GM19452 (cell line): ENCODE data around the gene SDF4.

Experiments
- ATAC-seq: cut with Tn5 transposase; IDR thresholded peaks from one replicate; pipeline ENCODE4 v1.9.1; 2021; ENCODE audit not compliant: unreplicated experiment

SDF4 gene, protein sequence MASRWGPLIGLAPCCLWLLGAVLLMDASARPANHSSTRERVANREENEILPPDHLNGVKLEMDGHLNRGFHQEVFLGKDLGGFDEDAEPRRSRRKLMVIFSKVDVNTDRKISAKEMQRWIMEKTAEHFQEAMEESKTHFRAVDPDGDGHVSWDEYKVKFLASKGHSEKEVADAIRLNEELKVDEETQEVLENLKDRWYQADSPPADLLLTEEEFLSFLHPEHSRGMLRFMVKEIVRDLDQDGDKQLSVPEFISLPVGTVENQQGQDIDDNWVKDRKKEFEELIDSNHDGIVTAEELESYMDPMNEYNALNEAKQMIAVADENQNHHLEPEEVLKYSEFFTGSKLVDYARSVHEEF

DNA sequence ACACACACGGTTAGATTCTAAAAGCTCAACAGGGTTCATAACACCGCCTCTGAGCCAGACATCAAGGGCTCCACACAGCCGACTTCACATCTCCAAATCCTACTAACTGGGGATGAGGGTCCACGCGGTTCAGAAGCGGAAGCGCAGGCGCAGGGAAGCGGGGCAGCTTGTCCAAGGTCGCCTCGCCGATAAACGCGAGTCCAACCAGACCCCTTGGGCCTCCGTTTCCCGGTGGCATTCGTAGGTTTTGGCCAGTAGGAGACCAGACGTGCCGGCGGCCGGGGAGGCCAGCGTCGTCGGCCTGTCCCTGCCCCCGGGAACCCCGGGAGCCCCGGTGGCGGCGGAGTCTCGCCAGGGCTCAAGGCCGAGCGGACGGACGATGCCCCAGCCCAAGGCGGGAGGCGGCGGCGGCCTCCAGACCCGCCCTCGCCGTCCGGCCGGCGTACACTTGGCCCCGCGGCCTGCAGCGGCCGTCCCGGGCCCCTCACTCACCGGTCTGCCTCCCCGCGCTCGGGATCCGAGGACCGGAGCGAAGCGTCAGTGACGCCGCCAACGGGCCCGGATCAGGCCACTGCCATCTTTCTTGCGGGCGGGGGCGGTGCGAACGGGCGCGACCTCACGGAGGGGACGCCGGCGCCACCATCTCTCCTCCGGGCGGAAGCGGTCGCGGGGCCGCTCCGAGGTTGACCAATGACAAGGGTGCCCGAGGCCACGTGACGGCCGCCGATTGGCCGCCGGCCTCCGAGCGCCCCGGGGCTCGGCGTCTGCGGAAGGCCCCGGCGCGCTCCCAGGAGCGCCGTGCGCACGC, at the start of gene SDF4:
Gene SDF4 (minus strand): TSS at position 602 of the 808 bp plus-strand sequence. CDS start 3,229 bp downstream, outside the sequence.
- peak; percentile 88 for ATAC-seq

DNA sequence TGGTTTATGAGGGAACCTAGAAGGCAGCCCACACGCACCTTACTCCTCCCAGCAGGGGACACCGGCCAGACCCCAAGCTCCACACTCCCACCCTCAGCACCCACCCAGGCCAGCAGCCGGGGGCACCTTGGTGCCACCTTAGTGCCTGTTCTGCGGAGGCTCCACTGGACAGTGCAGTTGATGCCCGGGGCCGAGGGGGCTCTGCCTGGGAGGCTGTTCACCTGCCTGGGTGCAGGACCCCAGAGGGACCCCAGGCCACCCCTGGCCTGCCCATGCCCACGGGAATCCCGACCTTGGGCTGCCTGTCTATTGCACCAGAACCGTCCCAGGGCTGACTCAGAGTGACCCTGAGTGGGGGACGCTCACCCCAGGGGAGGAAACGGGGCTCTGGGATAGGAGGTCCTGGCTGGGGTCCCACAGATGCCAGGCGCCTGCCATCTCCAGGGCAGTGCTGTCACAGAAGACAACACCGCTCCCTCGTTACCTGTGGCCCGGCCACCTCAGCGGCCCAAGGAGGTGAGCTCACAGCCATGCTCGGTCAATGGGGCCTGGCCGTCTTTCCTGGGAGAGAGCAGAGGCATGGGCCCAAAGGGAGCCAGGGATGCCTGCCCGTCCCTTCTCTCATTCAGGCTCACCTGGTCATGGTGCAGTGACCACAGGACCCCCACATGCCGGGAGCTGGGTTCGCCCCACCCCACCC, 49.1 kb upstream of the SDF4 start:
- ATAC-seq = no peak

DNA sequence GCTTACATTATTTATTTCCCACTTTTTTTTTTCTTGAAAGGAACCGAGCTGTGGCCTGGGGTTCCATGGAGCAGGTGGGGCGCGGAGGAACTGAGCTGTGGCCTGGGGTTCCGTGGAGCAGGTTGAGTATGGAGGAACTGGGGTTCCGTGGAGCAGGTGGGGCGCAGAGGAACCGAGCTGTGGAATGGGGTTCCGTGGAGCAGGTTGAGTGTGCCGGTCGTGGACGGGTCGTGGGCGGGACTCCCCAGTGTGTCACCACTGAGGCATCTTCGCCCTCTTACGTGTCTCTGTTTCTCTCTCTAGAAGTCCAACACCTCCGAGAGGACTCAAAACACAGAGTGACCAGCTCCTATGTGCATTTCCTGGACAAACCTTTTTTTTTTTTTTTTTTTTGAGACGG, 47.2 kb upstream of the SDF4 start:
- no peak for ATAC-seq

DNA sequence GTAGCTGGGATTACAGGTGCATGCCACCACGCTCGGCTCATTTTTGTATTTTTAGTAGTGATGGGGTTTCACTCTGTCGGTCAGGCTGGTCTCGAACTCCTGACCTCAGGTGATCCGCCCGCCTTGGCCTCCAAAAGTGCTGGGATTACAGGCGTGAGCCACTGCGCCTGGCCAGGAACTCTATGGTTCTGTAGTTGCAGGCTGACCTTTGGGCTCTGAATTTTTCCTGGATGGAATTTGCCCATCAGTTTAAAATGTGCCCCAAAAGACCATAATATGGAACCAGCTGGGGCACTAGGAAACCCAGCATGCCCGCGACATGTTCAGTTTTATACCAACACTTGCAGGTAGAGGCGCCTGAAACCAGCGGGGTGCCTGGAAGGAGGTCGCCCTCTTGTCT, 46.8 kb upstream of the SDF4 start:
- ATAC-seq = no peak

DNA sequence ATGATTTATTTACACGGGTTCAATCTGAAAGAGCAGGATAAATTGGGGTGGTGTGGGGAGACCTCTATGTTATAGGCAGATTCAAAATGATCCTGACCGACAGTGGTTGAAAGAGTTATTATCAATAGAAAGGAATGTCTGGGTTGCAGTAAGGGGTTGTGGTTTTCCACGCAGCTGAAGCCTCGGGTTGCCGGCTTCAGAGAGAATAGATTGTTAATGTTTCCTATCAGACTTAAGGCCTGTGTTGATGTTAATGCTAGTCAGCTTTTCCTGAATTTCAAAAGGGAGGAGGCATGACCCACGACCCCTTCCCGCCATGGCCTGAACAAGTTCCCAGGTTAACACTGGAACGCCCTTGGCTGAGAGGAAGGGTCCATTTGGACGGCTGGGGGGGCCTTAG, 44.0 kb upstream of the SDF4 start:
- no peak for ATAC-seq

DNA sequence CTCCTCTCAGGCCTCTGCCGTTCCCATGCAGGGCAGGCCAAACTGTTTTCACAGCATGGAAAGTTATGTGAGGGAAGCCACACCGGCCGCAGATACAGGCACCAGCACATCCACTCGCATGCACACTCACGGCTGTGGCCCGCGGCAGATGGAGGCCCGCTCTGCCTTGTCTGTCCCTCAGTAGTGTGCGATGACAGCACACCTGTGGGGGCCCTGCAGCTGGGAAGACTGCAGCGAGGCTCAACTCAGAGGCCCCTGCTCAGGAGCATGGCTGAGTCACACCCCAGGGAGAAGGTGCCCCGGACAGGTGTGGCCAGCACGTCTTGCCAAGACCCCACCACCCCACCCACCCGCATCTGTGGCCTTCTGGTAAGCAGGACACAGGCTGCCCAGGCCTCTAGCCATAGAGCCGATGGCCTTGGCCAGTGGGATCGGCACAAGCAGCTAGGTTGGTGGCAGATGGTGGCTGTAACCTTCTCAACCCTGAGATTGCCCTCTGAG, 43.2 kb upstream of the SDF4 start:
- no peak for ATAC-seq

DNA sequence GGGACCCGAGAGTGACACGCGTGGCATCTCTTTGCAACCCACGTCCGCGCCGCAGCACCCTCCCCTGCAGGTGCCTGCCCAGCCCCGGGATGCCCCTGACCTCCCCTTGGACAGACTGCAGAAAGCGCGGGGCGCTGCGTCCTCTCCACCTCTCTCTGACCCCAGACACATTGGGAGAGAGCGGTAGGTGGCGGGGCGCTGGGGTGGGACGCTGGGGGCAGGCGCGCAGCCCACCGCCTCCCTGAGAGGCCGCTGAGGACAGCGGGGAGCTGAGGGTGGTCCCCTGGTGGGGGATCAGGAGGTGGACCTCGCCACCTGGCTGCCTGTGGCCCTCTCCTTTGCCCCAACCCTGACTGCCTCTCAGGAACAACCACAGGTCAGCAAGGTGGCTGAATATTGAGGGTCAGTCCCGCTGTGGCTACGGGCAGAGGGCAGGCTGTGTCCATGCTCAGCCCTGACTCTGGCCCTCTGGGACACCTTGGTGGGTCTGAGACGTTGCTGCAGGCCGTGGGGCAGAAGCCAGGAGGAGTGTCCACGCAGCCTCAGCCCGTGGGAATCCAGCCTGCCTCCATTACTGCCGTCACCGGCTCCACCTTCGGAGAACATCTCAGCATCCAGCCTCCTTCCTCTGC, 42.6 kb upstream of the SDF4 start:
- no peak for ATAC-seq

DNA sequence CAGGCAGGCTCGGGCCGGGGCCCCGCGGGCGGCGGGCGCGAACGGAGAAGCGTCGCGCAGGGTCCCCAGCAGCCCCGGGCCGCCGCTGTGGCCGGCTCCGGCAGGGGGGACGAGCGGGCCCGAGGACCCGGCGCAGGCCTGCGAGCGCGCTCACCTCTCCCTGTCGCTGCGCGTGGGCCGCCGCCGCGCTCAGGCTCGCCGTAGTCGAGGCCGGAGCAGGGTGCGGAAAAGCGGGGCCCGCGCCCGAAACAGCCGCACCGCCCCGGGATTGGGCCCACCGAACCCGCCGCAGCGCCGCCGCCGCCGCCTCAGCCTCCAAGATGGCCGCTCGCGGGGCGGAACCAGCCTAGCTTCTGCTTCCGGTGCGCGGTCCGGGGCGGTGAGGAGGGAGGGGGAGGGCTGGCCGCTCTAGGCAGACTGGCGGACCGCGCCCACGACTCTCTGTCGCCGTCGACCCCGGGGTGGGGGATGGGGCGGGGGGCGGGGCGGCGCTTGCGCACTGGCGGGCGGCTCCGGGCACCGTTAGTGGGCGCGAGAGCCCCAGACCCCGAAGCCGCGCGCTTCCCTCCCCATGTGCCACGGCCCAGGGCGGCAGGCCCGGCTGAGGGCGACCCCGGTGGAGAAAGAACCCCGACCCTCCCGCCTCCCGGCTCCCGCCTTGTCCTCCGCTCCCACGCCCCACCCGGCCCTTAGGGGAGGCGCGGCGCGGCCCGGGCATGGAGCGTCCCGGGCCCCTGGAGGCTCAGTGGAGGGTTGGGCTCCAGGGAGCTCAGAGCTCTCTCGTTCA, 41.9 kb upstream of the SDF4 start, which contains the start of gene UBE2J2:
Gene UBE2J2 (minus strand): TSS at position 343 of the 787 bp plus-strand sequence. CDS start 5,862 bp downstream, outside the sequence.
- ATAC-seq = no peak

DNA sequence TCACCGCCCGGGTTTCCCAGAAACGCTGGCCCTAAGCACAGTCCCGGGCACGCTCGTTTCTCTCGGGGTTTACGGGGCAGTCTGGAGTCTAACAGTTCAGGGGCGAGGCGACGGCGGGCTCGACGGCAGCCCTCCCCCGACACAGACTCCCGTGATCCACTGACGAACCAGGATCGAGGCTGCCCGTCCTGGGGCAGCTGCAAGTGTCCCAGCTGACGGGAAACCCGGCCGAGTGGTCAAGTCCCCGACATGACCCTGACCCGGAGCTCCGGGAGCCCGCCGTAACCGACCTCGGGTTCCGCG, 41.4 kb upstream of the SDF4 start:
- no peak for ATAC-seq

DNA sequence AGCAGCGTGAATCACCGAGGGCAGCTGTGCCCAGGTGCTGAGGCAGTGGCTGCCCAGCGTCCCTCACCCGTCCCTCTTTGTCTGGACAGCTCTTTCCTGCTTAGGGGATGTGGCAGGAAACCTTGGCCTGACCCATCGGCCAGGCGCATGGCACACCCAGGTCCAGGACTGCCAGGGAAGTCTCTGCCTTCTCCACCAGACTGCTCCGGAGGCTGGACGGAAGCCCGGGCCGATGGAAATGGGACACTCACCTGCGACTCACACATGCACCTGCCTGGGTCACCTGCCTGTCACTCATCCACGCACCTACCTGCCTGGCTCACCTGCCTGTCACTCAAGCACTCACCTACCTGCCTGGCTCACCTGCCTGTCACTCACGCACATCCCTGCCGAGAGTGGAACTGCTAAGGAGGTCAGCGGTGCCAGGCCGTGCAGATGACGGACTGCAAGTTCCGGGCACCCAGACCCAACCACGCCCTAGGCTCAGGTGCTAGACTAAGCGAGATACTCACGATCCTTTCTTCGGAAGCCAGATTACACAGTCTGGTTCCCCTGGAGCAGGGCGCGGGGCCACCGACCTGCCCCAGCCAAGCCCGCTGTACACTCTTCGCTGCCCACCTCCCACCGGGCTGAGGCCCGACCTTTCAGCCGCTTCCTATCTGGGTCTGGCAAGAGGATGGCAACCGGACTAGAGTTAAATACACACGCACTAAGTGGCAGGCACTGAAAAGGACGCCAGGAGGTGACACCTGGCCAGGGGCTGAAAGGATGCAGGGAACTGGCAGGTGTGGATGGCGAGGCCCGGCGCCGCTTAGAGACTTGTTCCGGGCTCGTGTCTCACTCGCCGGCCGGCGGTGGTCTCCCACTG, 40.8 kb upstream of the SDF4 start:
- ATAC-seq = no peak

DNA sequence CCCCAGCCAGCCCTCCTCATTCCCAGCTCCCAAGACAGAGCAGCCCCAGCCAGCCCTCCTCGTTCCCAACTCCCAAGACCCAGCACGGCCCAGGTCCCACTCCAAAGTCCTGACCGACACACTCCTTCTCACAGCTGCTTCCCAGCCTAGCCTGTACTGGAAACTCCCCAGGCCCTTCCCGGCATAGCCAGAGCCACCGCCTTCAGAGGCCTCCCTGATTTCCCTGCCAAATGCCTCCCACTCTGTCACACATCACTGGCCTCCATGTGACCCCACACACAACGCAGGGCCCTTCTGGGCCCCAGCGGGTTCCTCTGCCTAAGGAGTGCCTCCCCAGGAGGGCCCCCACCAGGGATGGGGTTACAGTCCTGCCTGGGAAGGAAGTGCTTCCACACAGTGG, 39.0 kb upstream of the SDF4 start:
- ATAC-seq = no peak

DNA sequence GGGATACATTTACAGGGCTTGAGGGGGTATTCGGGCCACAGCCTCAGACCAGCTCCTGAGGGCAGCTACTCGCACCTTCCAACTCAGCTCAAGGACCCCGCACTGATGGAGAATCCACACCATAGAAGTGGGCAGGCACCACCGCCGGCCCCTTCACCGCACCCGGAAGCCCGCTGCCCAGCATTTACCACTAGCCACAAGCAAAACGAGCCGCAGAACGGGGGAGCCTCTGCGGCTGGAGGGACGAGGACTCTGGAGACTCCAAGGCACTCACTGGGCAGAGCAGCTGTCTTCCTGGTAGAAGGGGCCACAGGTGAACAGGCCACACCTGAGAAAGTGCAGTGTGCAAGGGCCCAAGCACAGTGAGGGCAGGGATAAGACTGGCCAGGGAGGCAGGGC, 36.5 kb upstream of the SDF4 start:
- ATAC-seq = no peak

DNA sequence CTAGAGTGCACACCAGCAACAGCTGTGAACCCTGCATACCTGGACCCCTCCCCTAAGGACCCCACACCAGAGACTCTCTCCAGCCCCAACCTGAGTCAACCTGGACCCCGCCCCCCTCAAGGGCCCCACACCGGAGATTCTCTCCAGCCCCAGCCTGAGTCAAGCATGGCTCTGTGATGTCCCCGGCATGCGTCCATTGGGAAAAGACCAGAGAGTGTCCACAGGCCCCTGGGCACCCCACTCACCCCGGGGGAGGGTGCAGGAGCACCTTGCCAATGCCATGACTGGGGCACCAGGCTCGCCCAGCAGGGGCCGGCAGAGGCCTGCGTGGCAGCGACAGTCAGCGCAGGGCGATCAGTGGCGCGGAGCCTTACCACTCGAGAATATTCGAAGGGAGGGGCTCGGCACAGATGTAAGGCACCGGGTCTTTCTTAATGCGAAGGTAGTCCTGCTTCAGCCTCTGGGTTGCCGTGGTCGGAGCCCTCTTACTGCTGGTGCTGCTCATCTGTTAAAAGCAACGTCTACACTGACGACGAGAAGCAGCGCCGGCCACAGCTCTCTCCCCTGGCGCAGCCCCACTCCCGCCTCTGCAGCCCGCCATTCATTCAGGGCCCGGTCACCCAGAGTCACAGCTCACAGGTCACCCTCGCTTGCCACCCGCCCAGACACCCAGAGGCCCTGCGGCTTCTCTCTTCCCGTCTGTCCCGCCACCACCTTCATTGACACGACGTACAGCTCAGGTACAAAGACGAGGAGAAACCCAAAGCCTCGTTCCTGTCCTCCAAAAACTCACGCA, 35.9 kb upstream of the SDF4 start:
- no peak for ATAC-seq

DNA sequence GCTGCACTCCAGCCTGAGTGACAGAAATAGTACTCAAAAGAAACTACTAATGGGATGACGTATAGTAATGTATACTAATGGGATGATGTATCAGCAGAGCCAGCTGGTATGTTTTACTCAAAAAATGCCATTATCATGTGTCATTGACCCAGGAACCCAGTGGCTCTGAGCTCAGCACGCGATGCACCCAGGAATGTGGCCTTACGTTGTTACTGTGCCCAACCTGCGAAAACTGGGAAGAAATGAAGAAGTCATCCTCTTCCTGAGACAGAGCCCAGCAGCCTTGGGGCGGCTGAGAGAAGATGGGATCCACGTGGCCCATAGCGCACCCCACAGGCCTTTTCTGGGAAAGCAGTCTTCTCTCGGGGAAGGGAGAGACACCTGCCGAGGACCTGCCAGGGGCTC, 33.1 kb upstream of the SDF4 start:
- ATAC-seq = no peak

DNA sequence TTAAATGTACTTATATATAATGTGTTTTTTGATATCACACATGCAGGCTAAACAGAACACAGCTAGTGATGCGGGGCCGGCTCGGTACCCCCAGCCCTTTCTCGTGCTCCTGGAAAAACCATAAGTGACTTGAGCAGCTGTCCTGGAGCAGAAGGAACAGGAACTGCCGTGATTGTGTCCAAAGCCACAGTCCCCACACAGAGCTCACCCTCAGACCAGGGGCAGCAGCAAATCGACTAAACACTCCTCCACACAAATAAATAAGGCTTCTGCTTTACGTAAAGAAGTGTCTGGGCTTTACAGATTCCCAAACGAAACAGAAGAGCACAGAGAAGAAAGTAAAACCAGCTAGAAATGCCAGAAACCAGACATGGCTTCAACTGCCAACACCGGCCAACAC, 32.2 kb upstream of the SDF4 start:
- ATAC-seq = no peak

DNA sequence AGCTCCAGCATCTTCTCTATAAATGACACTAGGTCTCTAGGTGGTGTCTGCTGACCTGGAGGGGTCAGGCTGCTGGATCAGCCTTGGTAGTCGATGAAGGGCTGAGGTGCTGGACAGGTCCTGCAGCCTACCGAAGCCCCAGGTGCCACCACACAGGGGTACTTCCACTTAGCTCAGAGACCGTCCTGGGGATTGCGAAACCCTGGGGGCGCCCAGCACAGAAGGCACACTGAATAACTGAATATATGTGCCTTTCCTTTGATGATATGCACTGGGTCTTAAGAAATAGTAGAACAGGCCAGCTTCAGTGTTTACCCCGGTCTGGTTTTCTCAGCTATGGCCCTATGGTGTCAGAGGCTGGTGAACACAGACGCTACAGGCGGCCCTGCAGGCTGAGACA, 31.0 kb upstream of the SDF4 start:
- ATAC-seq = no peak

DNA sequence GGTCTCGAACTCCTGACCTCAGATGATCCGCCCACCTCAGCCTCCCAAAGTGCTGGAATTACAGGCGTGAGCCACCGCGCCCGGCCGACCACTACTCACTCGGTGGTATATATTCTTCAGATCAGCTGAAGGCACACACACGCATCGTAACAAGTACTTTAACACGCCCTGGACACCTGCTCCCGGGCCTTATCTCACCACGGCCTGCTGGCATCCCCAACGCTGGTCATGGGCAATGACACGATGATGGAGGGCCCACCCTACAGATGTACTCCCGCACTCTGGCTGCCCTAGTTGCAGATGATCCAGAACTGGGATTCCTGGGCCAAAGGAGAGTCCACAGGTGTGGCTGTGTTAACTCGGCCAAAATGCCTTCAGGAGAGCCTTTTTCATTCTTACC, 30.3 kb upstream of the SDF4 start:
- ATAC-seq = no peak

DNA sequence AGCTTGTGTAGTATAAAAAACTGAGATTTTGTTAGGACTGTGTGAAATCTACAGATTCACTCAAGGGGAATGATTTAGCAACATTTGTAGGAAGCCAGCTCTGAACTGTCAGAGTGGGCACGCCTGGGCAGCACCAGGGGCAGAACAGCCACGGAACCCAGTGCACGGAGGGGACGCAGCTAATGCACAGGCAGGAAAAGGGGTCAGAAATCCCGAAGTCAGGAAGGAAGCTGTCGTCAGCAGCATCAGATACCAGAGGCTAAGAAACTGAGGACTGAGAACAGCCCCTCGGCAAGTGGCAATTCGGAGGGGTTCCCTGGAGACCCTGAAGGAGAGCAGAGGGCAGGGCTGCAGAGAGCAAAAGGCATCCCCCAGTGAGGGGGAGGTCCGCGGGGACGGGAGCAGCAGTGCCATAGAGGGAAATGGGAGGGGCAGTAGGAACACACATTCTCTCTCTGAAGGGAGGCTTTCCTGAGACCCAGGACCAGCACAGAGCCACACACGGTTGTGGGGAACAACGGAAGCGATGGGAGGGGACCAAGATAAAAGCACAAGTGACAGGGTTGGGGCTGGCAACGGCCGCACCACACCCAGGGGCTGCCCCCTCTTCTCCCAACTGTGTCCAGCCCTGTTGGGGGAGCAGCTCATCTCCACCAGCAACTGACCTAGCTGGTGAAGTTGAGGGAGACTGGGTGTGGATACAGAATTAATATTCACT, 29.2 kb upstream of the SDF4 start:
- no peak for ATAC-seq
